HG02840 (cell line): Measurements from ENCODE around the gene EPB41L2.

Experiments used
- ATAC-seq: cut with Tn5 transposase; IDR thresholded peaks from one replicate; pipeline ENCODE4 v1.9.1; 2021; ENCODE audit warnings: mild to moderate bottlenecking, moderate library complexity, moderate number of reproducible peaks; ENCODE audit not compliant: unreplicated experiment, low FRiP score

The EPB41L2 gene

GRCh38 chr6:131062241-131063027 is 611 bp downstream of the EPB41L2 start:
- ATAC-seq = peak; percentile 15

- ATAC-seq = no peak
These were observed 1.3 kb downstream of the EPB41L2 start for GRCh38 chr6:131061751-131062119.

- no peak for ATAC-seq
These were observed 1.8 kb downstream of the EPB41L2 start for GRCh38 chr6:131061041-131061750.

DNA sequence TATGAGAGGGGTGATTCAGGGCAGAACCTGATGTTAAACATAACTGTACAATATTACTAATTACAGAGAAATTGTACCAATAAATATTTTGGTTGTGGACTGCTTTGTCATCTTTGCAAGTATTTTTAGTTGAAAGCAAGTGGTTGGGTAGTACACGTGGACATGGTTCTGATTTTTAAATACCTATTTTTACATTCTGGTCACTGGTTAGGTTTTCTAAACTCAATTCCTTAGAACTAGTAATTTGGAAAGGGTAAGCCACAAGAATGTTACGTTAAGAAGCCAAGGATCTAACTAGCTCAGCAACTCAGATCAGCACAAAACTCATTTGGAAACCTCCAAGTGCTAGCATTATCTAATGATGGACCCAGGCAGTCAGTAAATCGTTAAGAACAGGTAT is 2.7 kb downstream of the EPB41L2 start:
- ATAC-seq = no peak

- ATAC-seq = no peak
These were observed 3.6 kb downstream of the EPB41L2 start for GRCh38 chr6:131059486-131059885.

GRCh38 chr6:131058236-131058635 is 4.8 kb downstream of the EPB41L2 start:
- ATAC-seq = no peak

DNA sequence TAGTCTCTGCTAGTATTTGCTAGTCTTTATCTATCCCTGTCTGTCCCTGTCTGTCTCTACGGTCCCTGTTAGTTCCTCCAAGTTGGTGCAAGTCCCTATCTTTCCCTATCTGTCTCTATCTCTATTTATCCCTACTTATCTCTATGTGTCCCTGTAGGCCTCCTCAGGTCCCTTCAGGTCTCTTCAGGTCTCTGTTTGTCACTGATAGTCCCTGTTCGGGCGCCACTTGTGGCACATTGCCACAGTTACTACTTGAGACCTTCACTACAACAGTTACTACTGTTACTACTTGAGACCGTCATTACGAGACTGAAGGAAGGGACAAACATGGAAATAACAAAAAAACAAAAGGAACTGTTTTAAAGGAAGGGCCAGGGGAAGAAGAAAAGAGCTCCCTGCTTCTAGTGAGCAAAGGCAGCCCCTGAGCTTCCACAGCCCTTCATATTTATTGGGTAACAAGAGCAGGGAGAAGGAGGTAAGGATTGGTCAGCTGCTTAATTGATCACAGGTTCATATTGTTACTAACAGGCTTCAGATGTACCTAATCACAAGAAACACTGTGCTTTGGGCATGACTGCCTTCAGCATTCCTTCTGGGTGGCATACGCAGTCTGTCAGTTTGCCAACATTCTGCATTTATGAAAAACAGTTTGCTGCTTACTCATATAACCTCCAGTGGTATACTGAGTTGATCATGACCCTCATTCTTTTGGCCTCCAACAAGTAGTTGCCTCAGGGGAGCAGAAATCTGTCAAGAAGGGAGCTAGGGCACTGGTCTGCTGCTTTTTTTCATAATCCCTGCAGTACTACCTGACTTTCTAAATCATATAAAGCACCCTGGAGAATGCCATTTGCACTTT is 8.4 kb downstream of the EPB41L2 start:
- no peak for ATAC-seq

DNA sequence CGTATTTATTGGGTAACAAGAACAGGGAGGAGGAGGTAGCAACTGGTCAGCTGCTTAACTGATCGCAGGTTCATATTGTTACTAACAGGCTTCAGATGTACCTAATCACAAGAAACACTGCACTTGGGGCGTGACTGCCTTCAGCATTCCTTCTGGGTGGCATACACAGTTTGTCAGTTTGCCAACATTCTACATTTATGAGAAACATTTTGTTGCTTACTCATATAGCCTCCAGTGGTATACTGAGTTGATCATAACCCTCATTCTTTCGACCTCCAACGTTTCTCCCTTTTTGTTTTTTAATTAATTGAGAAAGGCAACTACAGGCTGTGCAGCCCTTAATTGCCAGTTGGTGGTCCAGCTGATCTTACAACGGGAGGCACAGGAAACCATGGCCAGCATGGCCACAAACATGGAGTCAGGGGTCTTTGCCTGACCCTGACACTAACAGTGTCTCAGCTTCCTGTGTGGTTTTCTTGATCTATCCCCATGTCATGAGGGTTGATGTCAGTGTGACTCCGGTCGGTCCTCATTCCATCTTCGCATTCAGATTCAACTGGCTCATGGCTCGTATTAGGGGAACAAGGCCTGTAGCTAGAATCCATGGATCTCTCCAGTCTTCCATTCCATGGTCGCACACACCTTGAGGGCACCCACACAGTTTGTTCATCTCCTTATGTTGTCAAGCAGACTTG is 9.4 kb downstream of the EPB41L2 start:
- ATAC-seq = no peak

- ATAC-seq = no peak
These were observed 10.9 kb downstream of the EPB41L2 start for GRCh38 chr6:131052181-131052580.

DNA sequence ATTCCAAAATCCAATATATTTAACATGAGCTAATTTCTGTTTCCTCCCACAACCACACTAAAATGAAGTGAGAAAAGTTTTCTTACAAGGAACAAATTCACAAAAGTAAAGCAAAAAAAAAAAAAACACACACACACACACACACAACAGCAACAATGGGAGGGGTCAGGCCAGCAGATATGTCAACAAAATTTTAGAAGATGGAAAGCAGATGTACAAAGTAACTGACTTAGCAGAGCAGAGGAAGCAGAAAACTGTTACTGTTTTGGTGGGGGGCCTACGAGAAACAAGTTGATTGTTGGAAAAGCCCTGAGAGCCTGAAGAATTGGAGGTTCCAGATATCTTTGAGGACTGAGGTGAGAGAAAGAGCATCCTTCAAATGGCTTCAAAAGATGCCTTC is 11.7 kb downstream of the EPB41L2 start:
- ATAC-seq = no peak

DNA sequence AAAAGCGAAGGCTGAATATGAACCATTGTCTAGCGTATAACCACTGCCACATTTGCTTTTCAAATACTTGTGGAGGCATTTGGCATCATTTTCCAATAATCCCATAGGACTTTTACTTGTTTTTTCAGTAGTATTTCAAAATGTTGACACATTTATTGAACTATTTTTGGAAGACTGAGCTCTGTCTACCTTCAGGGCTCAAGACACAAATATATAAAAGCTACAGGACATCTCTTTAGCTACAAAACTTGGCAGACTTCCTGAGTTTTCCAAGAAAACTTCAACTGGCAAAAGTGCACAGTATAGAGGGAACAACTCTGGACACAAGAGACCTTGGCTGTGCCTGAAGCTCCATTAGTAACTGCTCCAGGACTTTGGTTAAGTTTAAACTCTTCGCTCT is 13.4 kb downstream of the EPB41L2 start:
- ATAC-seq = no peak

DNA sequence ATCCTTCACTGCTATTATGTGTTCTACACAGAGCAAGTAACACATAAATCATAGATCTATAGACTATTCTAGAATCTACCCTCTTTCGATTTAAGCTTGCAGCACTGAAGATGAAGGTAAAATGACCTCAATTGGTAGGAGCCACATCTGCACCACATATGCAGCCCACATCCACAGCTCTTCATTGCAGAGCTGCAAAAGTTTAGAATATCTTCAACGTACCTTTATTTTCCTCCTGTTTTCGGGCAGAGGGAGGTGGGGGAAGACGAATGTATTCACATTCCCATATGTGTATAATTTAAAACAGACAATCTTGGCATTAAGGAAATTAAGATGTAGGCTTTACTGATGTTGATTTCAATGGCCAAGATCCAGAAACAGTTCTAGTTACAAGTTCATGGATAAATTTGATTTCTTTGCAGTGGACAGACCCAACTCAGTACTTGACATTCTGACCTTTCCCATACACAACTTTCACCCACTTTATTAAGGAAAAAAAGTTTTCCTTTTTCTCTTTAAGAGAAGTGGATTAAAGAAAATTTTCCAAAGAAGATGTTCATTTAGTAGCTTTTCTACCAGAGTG is 14.0 kb downstream of the EPB41L2 start:
- ATAC-seq = no peak

GRCh38 chr6:131048459-131048858 is 14.6 kb downstream of the EPB41L2 start:
- no peak for ATAC-seq

GRCh38 chr6:131045139-131045538 is 17.9 kb downstream of the EPB41L2 start:
- ATAC-seq = no peak

GRCh38 chr6:131043902-131044447 is 19.1 kb downstream of the EPB41L2 start:
- no peak for ATAC-seq

DNA sequence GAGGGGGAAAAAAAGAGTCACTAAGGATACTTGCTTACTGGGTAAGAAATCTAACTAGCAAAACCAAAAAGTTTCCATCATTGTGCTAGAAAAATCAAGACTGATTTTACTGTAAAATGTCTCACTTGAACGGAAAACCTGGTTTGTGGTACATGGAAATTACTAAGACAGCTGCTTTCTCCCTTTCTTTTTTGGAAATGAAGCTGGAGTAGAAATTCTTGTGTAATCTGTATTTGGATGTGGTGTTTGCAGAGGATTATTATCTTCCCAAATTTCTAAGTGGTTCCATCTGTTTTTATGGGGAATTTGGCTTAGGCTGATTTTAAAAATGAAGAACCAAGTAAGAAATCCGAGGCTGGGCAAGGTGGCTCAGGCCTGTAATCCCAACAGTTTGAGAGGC is 20.4 kb downstream of the EPB41L2 start:
- no peak for ATAC-seq

DNA sequence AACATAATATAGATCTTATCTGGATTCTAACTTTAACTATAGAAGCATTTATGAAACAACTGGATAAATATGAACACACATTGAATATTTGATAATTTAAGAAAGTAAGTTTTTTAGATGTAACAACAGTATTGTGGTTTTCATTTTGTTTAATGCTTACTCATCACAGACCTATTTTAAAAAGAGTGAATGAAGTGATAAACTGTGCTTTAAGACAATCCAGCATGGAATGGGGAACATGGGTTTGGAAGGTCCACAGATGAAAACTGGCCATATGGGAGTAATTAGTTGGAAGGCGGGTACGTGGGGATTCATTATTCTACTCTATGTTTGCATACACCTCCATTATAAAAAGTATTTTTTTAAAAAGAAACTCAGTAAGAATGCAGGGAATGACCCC is 21.2 kb downstream of the EPB41L2 start:
- no peak for ATAC-seq

GRCh38 chr6:131040866-131041265 is 22.2 kb downstream of the EPB41L2 start:
- ATAC-seq = no peak

- no peak for ATAC-seq
These were observed 23.7 kb downstream of the EPB41L2 start for GRCh38 chr6:131039345-131039680.
